HuH-7.5 (cell line): ENCODE results near the gene P2RX3.
A peak's percentile ranks its signal among the peaks of the same experiment; 100 is the strongest.
"Not testable (repeated sequence)": the region's sequence is repeated elsewhere in the genome, so short reads cannot be mapped to it uniquely, and the experiment has no call there.

Experiments used
- DNase-seq: peaks from one replicate; pipeline ENCODE4 v3.0.0; 2011; ENCODE audit warnings: low spot score

Gene P2RX3

DNA sequence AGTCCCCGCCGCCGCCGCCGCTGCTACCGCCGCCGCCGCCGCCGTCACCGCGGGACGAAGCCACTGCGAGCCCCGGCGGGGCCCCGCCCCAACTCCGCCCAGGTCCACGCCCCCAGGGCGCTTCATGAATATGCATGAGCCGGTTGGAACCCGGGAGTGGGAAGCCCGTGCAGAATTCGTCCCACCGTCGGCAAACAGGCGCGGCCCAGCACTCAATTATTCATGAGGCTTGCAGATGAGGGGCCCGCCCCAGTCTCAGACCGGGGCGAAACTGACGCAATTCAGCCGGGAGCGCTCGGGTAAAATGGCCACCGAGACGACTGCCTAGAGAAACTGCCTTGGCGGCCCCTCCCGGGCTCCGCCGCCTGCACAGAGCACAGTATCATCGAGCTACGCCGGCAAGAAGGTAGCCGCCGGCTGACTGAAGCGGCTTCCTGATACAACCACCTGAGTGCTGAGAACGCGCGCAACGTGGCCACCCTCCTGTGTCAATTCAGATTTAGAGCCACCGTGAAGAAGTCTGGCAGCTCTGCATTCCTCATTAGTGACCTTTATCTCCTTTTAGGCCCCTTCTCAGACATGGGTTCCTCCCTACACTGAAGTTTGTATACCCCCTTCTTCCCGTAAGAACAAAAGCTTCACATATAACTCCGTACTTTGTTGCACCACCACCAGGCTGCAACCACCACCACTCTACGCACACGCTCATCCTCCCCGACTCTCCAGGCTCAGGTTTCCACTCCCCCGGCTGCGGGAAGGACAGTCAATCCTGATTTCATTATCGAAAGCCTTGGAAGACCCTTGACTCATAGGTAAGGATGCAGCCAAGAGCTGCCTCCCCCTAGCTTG lies 13.0 kb upstream of the P2RX3 start, which contains the start of gene TNKS1BP1:
Gene TNKS1BP1, minus strand, starts transcription at position 67 of the 849 bp plus-strand sequence. CDS start 3,067 bp downstream, outside the sequence.
- DNase-seq: peak; percentile 94

DNA sequence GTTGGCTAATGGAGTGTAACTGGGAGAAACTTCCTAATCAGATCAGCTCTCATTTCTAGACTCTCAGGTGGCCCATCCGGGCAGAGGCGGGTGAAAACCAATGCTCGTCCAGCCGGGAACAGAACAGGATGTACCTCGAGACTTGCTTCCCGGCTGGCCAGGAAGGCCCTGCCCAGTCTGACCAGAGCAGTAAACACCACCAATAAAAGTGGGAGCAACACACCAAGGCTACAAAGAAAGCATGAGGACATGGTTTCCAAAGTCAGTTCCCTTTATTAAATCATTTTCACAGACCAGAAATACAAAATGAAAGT lies 12.5 kb upstream of the P2RX3 start:
- DNase-seq: no peak

DNA sequence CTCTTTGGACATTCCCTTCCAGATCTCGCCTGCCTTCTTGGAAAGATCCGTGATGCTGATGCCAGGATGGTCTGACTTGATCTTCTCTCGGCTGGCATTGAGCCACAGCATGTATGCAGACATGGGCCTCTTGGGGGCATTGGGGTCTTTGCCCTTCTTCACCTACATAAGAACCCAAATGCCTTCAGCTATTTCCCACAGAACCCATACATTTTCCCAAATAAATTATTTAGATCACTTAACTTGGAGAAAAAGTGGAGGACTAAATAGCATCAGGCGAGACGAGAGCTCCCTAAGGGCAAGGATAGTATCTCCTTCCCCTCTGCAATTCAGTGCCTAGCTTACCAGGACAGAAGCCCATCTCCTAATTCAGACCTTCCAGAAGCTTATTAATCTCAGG lies 10.4 kb upstream of the P2RX3 start:
- DNase-seq: no peak

DNA sequence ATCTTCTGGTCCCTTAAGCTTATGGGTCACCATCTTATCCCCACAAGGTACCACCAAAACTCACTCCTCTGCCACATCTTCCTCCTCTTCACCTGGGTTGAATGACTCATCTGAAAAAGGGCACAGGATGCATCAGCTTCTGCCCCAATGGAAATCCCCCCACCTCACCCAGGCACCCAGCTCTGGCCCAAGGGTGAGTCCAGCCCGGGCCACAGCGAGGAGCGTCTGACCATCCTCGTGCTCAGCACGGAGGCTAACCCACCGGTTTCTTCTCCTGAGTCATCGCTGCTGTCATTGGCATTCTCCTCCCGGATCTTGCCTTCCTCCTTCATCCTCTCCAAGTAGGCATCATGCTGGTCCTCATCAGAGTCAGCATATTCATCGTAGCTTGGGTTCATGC lies 8.1 kb upstream of the P2RX3 start:
- no peak for DNase-seq

DNA sequence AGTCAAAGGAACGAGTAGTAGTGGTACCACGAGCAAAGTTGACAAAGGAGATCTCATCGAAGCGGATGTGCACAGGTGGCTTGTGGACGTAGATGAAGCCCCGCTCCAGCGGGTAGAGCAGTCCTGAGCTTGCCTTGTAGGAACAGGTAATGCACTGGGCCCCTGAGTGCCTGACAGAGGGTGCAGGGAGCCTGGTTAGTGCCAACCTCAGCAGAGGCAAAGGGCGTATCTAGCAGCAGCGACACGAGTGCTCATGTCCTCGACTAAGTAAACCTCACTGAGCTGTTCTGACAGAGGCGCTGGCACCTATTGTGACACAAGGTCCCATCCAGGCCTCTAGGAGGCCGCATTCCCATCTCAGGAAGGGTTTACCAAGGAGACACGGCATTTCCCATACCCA lies 6.4 kb upstream of the P2RX3 start:
- DNase-seq: no peak

DNA sequence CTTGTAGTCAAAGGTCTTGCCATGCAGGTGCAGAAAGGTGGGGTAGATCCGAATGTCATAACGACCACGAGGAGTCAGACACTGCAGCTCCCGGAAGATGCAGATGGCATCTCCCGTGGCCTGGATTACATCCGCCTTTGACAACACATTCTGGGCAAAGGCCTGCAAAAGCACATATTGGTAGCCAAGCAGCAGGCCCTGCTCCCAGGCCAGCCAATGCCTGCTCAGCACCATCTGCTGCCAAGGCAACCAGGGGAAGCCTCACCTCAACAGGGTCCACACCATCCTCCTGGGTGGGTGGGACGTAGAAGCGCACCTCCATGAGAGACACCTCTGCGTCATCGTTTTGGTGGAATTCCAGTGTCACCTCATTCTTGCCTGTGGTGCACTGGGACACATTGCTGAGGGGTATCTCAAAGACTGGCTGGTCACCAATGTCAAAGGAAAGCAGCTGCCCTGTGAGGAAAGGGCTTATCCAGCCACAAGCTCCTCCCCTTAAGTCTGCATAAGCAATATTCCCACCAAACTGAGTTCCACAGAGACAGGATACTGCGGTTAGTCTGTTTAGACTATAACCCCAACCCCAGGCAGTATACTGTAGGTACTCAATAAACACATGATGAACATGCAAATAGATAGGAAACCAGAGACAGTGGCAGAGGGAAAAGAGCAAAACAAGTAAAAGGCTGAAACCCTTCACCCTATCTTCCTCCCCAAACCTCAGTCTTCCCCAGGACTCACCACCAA lies 5.3 kb upstream of the P2RX3 start:
- no peak for DNase-seq

DNA sequence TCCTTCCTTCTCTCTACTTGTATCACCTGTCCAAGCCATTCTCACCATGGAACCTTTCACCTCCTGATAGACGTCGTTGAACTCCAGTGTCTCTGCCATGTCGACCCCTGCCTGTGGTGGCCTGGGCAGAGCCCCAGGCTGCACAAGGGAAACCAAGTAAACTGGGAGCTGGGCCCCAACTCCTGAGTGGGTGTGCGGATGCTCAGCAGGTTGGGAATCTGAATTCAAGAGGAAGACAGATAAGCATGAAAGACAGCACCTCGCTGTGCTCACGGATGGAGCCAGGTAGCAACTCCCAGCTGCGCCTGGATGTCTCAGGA lies 3.2 kb upstream of the P2RX3 start:
- no peak for DNase-seq

DNA sequence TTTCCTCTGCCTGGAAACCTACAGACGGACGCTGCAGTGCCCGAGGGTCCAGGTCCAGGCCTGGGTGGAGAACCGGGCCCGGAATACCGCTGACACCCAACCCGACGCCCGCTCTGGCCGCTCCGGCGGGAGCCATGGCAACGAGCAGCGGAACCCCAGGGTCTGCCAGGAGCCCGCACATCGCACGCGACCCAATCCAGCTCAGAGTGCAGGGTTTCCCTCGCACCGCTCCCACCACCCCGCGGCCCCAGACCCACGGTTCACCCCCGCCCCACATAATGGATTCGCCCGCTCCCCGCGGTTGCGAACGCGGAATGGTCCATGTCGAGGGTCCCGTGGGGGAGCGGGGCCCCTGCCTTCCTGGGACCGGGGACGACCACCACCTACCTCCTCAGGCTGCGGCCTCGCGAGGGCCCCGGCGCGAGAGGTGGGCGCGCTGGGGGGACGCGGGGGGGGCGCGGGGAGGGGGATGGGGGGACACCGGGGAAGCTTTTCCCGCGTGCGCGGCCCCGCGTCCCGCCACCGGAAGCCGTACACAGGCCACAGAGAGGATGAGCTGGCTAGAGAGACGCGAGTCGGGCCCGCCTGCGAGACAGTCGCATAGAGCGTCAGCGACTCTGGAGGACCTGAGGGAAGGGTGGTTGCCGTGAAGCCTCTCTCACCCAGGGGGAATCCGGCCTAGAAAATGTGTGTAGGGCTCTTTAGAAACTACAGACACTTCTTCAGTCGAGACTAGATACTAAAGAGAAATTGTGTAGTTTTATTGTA lies 2.6 kb upstream of the P2RX3 start, which contains the start of gene SSRP1:
Gene SSRP1, minus strand, starts transcription at position 550 of the 768 bp plus-strand sequence. CDS start 771 bp downstream, outside the sequence.
- peak; percentile 80 for DNase-seq

DNA sequence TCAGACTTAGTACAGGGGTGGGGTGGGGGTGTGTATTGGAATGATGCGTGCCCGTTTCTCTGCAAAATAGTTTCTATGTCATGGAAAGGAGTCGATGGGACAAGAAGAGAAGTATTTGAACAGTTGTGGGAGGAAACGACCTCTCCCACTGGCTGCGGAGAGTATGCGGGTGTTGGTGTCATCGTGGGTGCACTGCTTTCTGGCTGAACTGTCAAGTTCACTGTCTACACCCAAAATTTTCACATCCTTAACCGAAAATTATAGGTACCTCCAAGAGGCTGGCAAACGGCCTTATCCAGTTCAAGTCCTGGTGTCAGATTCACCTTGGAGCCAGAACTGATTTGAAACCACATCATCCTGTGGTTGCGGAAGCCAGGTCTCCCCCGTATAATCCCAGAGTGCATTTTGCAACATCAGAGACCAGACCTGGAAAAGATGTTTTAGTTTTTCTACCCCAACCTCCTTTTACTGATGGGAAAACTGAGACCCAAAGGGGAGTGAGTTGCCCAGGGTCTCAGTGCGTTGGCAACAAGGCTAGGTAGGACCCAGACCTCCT lies 2.0 kb upstream of the P2RX3 start:
- no peak for DNase-seq

DNA sequence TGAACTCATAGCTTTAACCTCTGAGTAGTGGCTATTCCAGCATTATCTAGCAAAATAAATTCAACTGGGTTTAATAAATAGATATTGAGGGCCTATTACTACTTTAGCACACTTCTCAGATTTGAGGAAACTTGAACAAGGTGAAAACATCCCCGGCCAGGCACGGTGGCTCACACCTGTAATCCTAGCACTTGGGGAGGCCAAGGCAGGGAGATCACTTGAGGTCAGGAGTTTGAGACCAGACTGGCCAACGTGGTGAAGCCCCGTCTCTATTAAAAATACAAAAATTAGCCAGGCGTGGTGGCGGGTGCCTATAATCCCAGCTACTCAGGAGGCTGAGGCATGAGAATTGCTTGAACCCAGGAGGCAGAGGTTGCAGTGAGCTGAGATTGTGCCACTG lies 1.3 kb upstream of the P2RX3 start:
- not testable (repeated sequence) for DNase-seq

DNA sequence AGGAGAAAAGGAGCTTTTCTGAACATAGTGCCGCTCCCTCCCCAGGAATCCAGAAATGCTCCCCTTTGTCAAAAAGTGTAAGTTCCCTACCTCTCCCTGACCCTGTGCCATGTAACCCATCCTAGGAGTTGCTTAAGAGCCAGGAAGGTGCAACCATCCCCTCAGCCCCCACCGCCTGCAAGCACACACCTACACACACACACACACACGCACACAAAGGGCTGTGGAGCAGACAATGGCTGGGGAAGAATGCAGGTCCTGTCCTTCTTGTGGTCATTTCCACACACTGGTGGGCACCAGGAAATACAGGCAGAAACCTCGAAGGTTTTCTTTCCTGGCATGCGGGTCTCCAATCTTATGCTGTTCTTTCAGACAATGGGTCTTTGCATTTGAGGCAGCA lies 1.2 kb downstream of the P2RX3 start:
- no peak for DNase-seq

DNA sequence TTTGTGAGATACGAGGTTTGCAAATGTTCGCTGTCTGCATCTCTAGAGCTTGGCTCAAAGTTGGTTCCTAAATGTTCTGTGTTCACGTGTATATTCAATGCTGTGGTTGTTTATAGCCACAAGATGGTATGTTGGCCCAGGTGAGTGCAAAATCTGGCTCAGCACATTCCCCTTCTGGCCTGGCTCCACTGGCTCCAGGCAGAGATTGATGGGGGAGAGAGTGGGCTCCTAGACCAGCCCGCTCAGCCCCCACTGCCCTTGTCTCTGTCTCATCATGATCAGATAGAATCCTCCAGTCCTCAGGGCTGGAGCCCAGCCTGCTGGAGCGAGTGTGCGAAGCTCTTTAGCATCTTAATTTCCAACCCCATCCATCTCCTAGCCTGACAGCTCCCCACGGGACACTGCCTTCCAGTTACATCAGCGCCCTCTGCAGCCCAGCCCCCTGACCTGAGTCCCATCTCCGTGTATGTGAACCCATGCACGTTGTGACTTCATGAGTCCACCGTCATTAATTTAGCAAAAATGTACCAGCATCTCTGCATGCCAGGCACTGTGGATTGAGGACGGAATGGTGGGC lies 2.0 kb downstream of the P2RX3 start:
- DNase-seq: peak; percentile 36

DNA sequence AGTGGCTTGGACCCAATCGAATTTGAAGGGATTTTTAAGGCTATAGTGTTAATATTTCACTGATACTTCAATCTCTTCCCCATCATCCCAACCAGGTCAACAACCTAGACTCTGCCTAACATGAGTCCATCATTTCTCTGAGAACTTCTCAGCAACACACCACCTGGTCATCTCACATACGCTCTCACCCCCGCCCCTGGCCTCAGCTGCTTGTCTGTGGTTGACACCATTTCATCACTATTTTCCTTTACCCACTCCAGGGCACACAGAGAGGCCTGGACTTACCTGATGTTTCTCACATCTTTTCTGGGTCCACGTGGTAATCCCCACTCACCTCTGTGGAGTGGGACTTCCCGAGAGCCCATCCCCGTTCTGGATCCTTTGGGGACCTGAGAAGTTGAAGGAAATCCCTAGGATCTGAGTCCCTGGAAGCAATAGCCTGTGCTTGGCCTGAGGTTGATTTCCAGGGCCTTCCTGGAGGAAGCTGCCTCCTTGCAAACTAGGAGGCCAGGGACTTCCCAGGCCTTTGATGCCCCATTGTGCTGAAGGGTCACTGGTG lies 3.2 kb downstream of the P2RX3 start:
- no peak for DNase-seq

DNA sequence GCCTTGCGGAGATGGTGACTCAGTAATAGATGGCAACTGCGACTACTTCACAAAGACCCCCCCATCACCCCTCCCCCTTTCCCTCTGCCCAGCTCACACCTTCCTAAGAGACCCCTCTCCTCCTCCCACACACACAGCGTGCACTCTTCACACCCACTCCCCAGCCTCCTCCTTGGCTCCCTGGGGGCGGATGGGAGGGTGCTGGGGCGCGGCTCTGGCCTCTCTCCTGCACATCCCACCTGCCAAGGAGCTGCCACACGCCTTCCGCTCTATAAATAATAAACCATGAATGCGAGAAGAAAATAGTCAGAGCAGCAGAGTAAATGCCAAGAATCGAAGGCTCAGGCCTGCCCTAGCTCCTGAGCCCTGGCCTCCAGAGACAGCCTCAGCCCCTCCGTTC lies 4.5 kb downstream of the P2RX3 start:
- no peak for DNase-seq

DNA sequence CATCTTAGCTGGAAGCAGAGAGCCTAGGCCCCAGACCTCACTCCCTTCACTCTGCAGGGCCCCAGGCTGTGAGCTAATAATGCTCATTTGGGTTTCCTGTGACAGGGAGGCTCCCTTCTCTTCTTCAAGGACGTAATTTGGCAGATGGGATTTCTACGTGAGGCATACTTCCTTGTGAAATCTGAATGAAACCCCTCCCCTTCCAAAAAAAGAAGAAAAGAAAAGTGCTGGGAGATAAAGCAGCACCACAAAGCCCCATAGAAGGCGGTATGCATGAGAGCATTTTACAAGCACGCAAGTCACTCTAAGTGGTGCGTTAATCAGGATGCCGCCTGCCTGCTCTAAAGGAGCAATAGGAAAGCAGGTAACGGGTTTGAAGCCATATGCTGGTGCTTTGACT lies 5.7 kb downstream of the P2RX3 start:
- no peak for DNase-seq

DNA sequence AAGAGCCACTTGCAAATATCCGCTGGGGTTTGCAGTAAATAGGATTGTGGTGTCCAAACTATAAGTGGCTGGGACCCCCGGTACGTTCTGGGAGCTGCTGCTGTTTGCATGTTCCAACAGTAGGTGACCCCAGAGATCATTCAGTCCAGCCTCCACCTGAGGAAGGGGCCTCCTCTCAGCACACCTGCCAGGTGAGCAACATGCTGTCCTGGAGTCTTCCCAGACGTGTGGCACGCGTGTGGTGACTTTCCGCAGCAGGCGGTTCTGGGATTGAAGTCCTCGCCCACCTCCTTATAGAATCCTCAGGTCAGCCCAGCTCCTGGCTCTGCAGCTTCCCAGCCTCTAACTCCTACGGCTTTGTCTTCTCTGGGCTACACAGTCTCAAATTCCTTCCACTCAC lies 6.7 kb downstream of the P2RX3 start:
- DNase-seq: no peak

DNA sequence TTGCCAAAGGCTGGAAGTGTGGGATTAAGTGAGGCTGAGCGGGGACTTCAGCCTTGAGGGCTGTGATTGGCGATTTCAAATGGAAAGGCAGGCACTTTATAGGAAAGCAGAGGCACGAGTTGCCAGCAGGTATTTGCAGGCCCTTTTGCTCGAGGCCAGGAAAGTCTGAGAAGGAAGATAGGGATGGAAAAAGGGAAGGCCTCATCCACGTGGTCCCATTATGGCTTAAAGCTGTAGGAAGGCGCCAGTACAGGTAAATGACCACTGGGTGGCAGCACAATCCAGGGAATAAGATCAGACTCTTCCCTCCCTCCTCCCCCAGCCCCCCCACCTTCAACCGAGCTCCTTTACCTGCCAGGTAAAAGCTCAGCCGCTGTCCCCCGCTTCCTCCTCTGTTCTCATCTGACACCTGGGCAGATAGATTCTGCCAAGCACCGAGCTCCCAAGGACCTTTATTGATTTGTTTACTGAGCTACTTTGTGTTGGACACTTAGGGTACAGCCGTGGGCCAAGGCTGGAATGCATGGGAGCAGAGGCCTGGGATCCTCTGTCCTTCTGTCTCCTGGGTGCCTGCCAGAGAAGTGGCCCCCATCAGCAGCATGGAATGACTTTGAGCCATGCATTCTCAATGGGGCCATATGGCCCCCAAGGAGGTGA lies 7.5 kb downstream of the P2RX3 start:
- peak; percentile 70 for DNase-seq

DNA sequence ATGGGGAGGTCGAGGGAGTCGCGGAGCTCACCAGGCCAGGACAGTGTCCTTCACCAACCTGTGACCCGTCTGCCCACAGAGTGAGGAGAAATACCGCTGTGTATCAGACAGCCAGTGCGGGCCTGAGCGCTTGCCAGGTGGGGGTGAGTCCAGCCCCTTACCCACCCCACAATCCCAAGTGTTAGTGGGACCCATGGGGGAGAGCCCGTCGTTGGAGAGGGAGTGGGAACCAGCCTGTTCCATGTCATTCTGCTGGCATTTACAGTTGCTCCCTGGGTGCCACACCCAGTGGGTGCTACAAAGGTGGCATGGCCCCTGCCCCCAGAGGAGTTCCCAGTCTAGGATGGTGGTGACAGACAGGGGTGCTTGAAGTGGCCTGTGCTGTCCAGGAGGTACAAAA lies 9.2 kb downstream of the P2RX3 start:
- DNase-seq: no peak

DNA sequence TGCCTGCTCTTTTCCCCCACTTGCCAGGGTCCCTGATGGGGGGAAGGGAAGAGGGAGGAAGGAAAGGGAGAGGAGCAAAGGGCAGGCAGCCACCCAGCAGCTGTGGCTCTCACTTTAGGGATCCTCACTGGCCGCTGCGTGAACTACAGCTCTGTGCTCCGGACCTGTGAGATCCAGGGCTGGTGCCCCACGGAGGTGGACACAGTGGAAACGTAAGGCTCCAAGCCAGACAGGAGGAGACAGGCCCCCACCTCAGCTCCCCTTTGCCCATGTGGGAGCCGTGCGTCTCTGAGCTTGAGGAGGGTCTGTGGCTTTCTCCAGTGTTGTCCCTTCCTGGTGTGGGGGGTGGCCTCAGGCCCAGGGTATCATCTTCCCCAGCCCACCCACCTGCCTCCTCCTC lies 9.9 kb downstream of the P2RX3 start:
- no peak for DNase-seq

DNA sequence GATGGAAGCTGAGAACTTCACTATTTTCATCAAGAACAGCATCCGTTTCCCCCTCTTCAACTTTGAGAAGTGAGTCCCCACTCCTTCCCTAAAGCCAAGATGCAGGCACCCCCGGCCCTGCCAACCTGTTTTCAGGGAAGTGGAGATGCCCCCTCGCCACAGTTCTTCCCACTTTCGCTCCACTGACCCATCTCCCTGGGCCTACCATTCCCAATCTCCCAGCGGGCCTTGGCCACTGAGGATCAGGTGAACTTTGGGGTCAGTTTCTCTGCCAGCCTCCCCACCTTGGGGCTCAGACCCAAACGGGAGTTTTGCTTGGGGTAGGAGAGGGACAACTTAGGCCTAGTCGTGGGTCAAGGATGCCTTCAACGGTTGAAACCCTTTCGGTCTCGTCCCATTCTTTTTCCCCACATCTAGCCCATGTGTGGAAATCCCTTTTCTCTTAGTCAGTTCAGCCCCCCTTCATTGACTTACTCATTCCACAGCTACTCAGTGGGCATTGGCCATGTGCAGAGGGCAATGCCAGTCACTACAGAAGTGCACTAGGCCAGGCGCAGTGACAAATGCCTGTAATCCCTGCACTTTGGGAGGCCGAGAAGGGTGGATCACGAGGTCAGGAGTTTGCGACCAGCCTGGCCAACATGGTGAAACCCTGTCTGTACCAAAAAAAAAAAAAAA lies 10.6 kb downstream of the P2RX3 start:
- no peak for DNase-seq
